ENCODE results near the gene ZBTB18.
"Not testable (repeated sequence)": the region's sequence is repeated elsewhere in the genome, so short reads cannot be mapped to it uniquely, and the experiment has no call there.

The ZBTB18 gene

GRCh38 chr1:244011271-244011670 is 39.8 kb upstream of the ZBTB18 start:
- Histone ChIP-seq H3K4me3 (no peak overlapping the region), H3K27ac (no peak overlapping the region)
- DNase-seq (ENCODE audit: low spot score), result no peak
- TF ChIP-seq CTCF (IDR thresholded peaks at IDR 0.05), result no peak

- DNase-seq (ENCODE audit: low spot score), result no peak
- no peak for TF ChIP-seq CTCF (IDR thresholded peaks at IDR 0.05)
- H3K4me3 ChIP-seq, result no peak overlapping the region
- no peak overlapping the region for H3K27ac ChIP-seq
These were observed 39.3 kb upstream of the ZBTB18 start for GRCh38 chr1:244011786-244012185.

GRCh38 chr1:244012202-244012601 is 38.9 kb upstream of the ZBTB18 start:
- DNase-seq (ENCODE audit: low spot score), result no peak
- TF ChIP-seq CTCF (IDR thresholded peaks at IDR 0.05), result no peak
- Histone ChIP-seq H3K4me3 (peak overlapping the region; percentile 39), H3K27ac (no peak overlapping the region)

GRCh38 chr1:244013100-244013499 is 38.0 kb upstream of the ZBTB18 start:
- no peak for DNase-seq (ENCODE audit: low spot score)
- no peak overlapping the region for H3K27ac ChIP-seq
- TF ChIP-seq CTCF (IDR thresholded peaks at IDR 0.05), result no peak
- H3K4me3 ChIP-seq, result no peak overlapping the region

- not testable (repeated sequence) for H3K4me3 ChIP-seq
These were observed 36.2 kb upstream of the ZBTB18 start for GRCh38 chr1:244014862-244015261.

GRCh38 chr1:244019982-244020485 is 31.0 kb upstream of the ZBTB18 start:
- no peak for DNase-seq (ENCODE audit: low spot score)
- no peak overlapping the region for H3K27ac ChIP-seq
- no peak overlapping the region for H3K4me3 ChIP-seq
- TF ChIP-seq CTCF (IDR thresholded peaks at IDR 0.05), result no peak

More at GRCh38 chr1:244014862-244015261, 36.2 kb upstream of the ZBTB18 start:
- H3K27ac ChIP-seq; DNase-seq (ENCODE audit: low spot score): not testable (repeated sequence)

- H3K27ac ChIP-seq, result no peak overlapping the region
- no peak for DNase-seq (ENCODE audit: low spot score)
- H3K4me3 ChIP-seq, result no peak overlapping the region
- no peak for TF ChIP-seq CTCF (IDR thresholded peaks at IDR 0.05)
These were observed 29.7 kb upstream of the ZBTB18 start for GRCh38 chr1:244021427-244021826.

GRCh38 chr1:244022311-244022710 is 28.8 kb upstream of the ZBTB18 start:
- no peak for DNase-seq (ENCODE audit: low spot score)
- Histone ChIP-seq H3K4me3 (no peak overlapping the region), H3K27ac (no peak overlapping the region)
- no peak for TF ChIP-seq CTCF (IDR thresholded peaks at IDR 0.05)

All from coronary artery (tissue), 2 donors.